Panc1 (cell line): ENCODE measurements around the gene WDR77.

Source experiments
- TF ChIP-seq, protein P1 (sequence below): fragments of 450-650 bp; IDR thresholded peaks from 2 replicates; pipeline ENCODE4 v1.5.1; 2017; ENCODE audit warnings: mild to moderate bottlenecking
- TF ChIP-seq, protein P2 (sequence below), 2 experiments: IDR thresholded peaks; 2 replicates each; pipeline ENCODE4 v1.6.1; 2011 to 2012; ENCODE audit warnings: low read depth in 2 of 2, control low read depth in 1 of 2, low read length in 1 of 2, mild to moderate bottlenecking in 1 of 2, moderate library complexity in 1 of 2; ENCODE audit not compliant: insufficient read depth in 1 of 2

DNA sequence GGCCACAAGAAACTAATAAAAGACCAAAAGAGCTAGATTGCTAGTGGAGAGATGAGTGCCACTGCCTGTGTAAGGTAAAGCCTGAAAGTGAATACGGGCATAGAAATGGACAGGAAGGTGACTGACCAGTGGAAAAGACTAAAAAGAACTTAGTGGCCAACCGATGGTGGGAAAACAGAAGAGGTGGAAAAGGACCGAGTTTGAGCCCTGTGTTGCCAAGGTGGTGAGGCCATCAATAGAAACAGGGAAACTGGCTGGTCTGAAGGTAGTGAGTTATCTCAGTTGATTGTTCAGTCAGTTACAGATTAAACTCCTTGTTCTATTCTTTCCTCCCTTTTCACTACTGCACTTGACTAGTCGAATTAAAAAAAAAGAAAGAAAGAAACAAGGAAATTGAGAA, 2.5 kb downstream of the WDR77 start:
- TF ChIP-seq, protein P1, sequence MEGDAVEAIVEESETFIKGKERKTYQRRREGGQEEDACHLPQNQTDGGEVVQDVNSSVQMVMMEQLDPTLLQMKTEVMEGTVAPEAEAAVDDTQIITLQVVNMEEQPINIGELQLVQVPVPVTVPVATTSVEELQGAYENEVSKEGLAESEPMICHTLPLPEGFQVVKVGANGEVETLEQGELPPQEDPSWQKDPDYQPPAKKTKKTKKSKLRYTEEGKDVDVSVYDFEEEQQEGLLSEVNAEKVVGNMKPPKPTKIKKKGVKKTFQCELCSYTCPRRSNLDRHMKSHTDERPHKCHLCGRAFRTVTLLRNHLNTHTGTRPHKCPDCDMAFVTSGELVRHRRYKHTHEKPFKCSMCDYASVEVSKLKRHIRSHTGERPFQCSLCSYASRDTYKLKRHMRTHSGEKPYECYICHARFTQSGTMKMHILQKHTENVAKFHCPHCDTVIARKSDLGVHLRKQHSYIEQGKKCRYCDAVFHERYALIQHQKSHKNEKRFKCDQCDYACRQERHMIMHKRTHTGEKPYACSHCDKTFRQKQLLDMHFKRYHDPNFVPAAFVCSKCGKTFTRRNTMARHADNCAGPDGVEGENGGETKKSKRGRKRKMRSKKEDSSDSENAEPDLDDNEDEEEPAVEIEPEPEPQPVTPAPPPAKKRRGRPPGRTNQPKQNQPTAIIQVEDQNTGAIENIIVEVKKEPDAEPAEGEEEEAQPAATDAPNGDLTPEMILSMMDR = no peak
- TF ChIP-seq, protein P2, sequence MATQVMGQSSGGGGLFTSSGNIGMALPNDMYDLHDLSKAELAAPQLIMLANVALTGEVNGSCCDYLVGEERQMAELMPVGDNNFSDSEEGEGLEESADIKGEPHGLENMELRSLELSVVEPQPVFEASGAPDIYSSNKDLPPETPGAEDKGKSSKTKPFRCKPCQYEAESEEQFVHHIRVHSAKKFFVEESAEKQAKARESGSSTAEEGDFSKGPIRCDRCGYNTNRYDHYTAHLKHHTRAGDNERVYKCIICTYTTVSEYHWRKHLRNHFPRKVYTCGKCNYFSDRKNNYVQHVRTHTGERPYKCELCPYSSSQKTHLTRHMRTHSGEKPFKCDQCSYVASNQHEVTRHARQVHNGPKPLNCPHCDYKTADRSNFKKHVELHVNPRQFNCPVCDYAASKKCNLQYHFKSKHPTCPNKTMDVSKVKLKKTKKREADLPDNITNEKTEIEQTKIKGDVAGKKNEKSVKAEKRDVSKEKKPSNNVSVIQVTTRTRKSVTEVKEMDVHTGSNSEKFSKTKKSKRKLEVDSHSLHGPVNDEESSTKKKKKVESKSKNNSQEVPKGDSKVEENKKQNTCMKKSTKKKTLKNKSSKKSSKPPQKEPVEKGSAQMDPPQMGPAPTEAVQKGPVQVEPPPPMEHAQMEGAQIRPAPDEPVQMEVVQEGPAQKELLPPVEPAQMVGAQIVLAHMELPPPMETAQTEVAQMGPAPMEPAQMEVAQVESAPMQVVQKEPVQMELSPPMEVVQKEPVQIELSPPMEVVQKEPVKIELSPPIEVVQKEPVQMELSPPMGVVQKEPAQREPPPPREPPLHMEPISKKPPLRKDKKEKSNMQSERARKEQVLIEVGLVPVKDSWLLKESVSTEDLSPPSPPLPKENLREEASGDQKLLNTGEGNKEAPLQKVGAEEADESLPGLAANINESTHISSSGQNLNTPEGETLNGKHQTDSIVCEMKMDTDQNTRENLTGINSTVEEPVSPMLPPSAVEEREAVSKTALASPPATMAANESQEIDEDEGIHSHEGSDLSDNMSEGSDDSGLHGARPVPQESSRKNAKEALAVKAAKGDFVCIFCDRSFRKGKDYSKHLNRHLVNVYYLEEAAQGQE (IDR thresholded peaks at IDR 0.05; ENCODE audit: insufficient read depth in 1 of 2, low read depth in 2 of 2, low read length in 1 of 2) = no peak
